Measurements from ENCODE around the gene PRKN.

The PRKN gene

GRCh38 chr6:161649068-161649467 lies 1078.5 kb downstream of the PRKN start:
- no peak for ATAC-seq
- no peak for TF ChIP-seq ZC3H10 (CRISPR knock-in tag; IDR thresholded peaks at IDR 0.05)

GRCh38 chr6:161647234-161647633 lies 1080.3 kb downstream of the PRKN start:
- ATAC-seq = no peak
- TF ChIP-seq CSRNP3 (CRISPR knock-in tag; IDR thresholded peaks at IDR 0.05) (no peak), ZFP3 (CRISPR knock-in tag; IDR thresholded peaks at IDR 0.05) (no peak), ZNF8 (CRISPR knock-in tag; IDR thresholded peaks at IDR 0.05) (no peak), ZNF70 (CRISPR knock-in tag; IDR thresholded peaks at IDR 0.05) (no peak), ESRRG (CRISPR knock-in tag; IDR thresholded peaks at IDR 0.05) (no peak), ZNF565 (CRISPR knock-in tag; conservative IDR thresholded peaks at IDR 0.05; ENCODE audit: low read depth) (no peak), OSR1 (CRISPR knock-in tag; IDR thresholded peaks at IDR 0.05) (no peak), ISL1 (CRISPR knock-in tag; IDR thresholded peaks at IDR 0.05) (no peak), PPARA (CRISPR knock-in tag; IDR thresholded peaks at IDR 0.05; ENCODE audit: borderline replicate concordance) (no peak), BACH2 (CRISPR knock-in tag; IDR thresholded peaks at IDR 0.05; ENCODE audit: borderline replicate concordance) (no peak), TSHZ2 (CRISPR knock-in tag; IDR thresholded peaks at IDR 0.05) (no peak), ZFP30 (CRISPR knock-in tag; IDR thresholded peaks at IDR 0.05) (no peak), CREB5 (CRISPR knock-in tag; IDR thresholded peaks at IDR 0.05; ENCODE audit: low read depth) (no peak), TOX (CRISPR knock-in tag; IDR thresholded peaks at IDR 0.05; ENCODE audit: borderline replicate concordance) (no peak), CSDC2 (CRISPR knock-in tag; IDR thresholded peaks at IDR 0.05) (no peak), RARB (CRISPR knock-in tag; IDR thresholded peaks at IDR 0.05) (no peak), ARNTL (CRISPR knock-in tag; IDR thresholded peaks at IDR 0.05; ENCODE audit: borderline replicate concordance, low read depth) (no peak), TCF4 (CRISPR knock-in tag; IDR thresholded peaks at IDR 0.05; ENCODE audit: borderline replicate concordance) (no peak), POU6F1 (CRISPR knock-in tag; IDR thresholded peaks at IDR 0.05; ENCODE audit: borderline replicate concordance, low read depth) (no peak), ZC3H10 (CRISPR knock-in tag; IDR thresholded peaks at IDR 0.05) (no peak)

- TF ChIP-seq PPARA (CRISPR knock-in tag; IDR thresholded peaks at IDR 0.05; ENCODE audit: borderline replicate concordance) = no peak
- TF ChIP-seq ARNTL (CRISPR knock-in tag; IDR thresholded peaks at IDR 0.05; ENCODE audit: borderline replicate concordance, low read depth) = no peak
- no peak for TF ChIP-seq ZFP3 (CRISPR knock-in tag; IDR thresholded peaks at IDR 0.05)
- TF ChIP-seq ISL1 (CRISPR knock-in tag; IDR thresholded peaks at IDR 0.05) = no peak
- no peak for TF ChIP-seq CREB5 (CRISPR knock-in tag; IDR thresholded peaks at IDR 0.05; ENCODE audit: low read depth)
- TF ChIP-seq CSDC2 (CRISPR knock-in tag; IDR thresholded peaks at IDR 0.05) = no peak
- no peak for TF ChIP-seq ZNF8 (CRISPR knock-in tag; IDR thresholded peaks at IDR 0.05)
- no peak for TF ChIP-seq TCF4 (CRISPR knock-in tag; IDR thresholded peaks at IDR 0.05; ENCODE audit: borderline replicate concordance)
- TF ChIP-seq PATZ1 (CRISPR knock-in tag; IDR thresholded peaks at IDR 0.05; ENCODE audit: borderline replicate concordance) = no peak
- no peak for TF ChIP-seq ZNF70 (CRISPR knock-in tag; IDR thresholded peaks at IDR 0.05)
- TF ChIP-seq BACH2 (CRISPR knock-in tag; IDR thresholded peaks at IDR 0.05; ENCODE audit: borderline replicate concordance) = no peak
- no peak for TF ChIP-seq GLIS3 (CRISPR knock-in tag; IDR thresholded peaks at IDR 0.05)
- TF ChIP-seq ESRRG (CRISPR knock-in tag; IDR thresholded peaks at IDR 0.05) = no peak
- TF ChIP-seq CSRNP3 (CRISPR knock-in tag; IDR thresholded peaks at IDR 0.05) = no peak
- no peak for TF ChIP-seq SNAI2 (CRISPR knock-in tag; IDR thresholded peaks at IDR 0.05)
- TF ChIP-seq ZC3H10 (CRISPR knock-in tag; IDR thresholded peaks at IDR 0.05) = no peak
- no peak for TF ChIP-seq ZFP30 (CRISPR knock-in tag; IDR thresholded peaks at IDR 0.05)
- TF ChIP-seq TOX (CRISPR knock-in tag; IDR thresholded peaks at IDR 0.05; ENCODE audit: borderline replicate concordance) = no peak
- TF ChIP-seq ZNF565 (CRISPR knock-in tag; conservative IDR thresholded peaks at IDR 0.05; ENCODE audit: low read depth) = no peak
- no peak for TF ChIP-seq OSR1 (CRISPR knock-in tag; IDR thresholded peaks at IDR 0.05)
Measured at GRCh38 chr6:161644521-161644920, 1083.0 kb downstream of the PRKN start.

More at GRCh38 chr6:161644521-161644920, 1083.0 kb downstream of the PRKN start:
- no peak for ATAC-seq

Data from SK-N-SH treated with all-trans-retinoic acid at 6 μM for 48 hours (cell line).